ENCODE data around the gene GLT1D1. TPM values are rescaled to one million over a fixed set of nuclear protein-coding genes. Genes with fewer than 3 reads are reported as not detected.

GLT1D1 gene
- total and polyA plus RNA-seq, 7 donors: 0.23 to 0.95 (median 0.49) TPM

DNA sequence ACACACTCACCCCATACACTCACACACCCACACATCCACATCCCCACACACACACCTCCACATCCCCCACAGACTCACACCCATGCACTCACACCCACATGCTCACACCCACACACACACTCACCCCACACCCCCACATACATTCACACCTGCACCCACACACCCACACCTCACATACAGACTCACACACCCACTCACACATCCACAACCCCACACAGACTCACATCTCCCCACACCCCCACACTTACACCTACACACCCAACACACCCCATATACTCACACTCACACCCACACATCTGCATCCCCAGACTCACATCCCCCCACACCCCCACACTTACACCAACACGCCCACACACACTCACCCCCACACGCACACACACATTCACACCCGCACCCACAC, 171.8 kb downstream of the GLT1D1 start:
- intact Hi-C loops (cut with DNase I): no loop called here
- TF ChIP-seq CTCF (IDR thresholded peaks at IDR 0.05): no peak
- no peak for TF ChIP-seq POLR2A (IDR thresholded peaks at IDR 0.05)
- TF ChIP-seq POLR2AphosphoS5 (IDR thresholded peaks at IDR 0.05): no peak
- TF ChIP-seq EP300 (IDR thresholded peaks at IDR 0.05): no peak
- no peaks in the 10 kb centered on the region for H3K36me3 ChIP-seq
- no peak overlapping the region for H3K27ac ChIP-seq
- WGBS, 2 donors: 90 to 93% methylated on average over 3 of the region's 3 CpGs
- DNase-seq: no peak
- peaks cover 0 to 2% (median 0%) of the 10 kb centered on the region in 4 donors for H3K9me3 ChIP-seq
- no peak overlapping the region for H3K4me3 ChIP-seq
- H3K4me1 ChIP-seq: no peaks in the 10 kb centered on the region
- peaks cover 0 to 3% (median 0%) of the 10 kb centered on the region in 3 donors for H3K27me3 ChIP-seq

DNA sequence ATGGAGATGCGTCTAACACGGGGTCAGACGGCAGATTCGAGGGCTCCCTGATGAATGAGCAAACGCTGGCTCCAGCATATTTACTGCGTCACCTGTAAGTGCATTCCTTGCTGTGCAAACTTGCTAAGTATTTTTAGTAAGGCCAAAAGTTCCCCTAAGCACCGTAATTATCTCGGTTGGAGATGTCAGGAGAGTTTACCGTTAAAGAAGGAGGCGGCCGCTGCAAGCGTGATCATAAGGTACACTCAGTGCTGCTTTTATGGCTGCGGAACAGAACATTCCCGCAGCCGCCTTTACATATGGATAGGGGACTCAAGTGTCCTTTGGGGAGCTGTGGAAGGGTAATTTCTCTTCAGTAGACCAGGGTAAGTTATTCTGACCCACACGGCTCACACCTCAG, 175.6 kb downstream of the GLT1D1 start:
- WGBS, 2 donors: 30 to 48% methylated on average over 16 of the region's 16 CpGs
- no peak overlapping the region for H3K27ac ChIP-seq
- H3K4me3 ChIP-seq: no peak overlapping the region
- H3K27me3 ChIP-seq: peaks cover 0 to 7% (median 0%) of the 10 kb centered on the region in 3 donors
- H3K9me3 ChIP-seq: no peaks in the 10 kb centered on the region
- no peaks in the 10 kb centered on the region for H3K36me3 ChIP-seq
- H3K4me1 ChIP-seq: no peaks in the 10 kb centered on the region
- no peak for DNase-seq
- intact Hi-C loops (cut with DNase I): no loop called here
- TF ChIP-seq CTCF (IDR thresholded peaks at IDR 0.05) (no peak), POLR2AphosphoS5 (IDR thresholded peaks at IDR 0.05) (no peak), EP300 (IDR thresholded peaks at IDR 0.05) (no peak), POLR2A (IDR thresholded peaks at IDR 0.05) (no peak)

Other genes with a start within 250 kb of the GLT1D1 start
- gene SLC15A4, start 29.5 kb upstream of the GLT1D1 start, total RNA-seq: 10 to 100 TPM; 19.4 to 42.0 (median 24.2) TPM
- gene SLC15A4, start 29.5 kb upstream of the GLT1D1 start, polyA plus RNA-seq: 10 to 100 TPM in 1 of 3 donors, 1 to 10 TPM in 2; 3.6 to 14.0 (median 3.7) TPM